SK-N-SH (cell line): ENCODE results near the gene NELFA. TPM values are rescaled to one million over a fixed set of nuclear protein-coding genes. Genes with fewer than 3 reads are reported as not detected.
"Not testable (repeated sequence)": the region's sequence is repeated elsewhere in the genome, so short reads cannot be mapped to it uniquely, and the experiment has no call there.

Experiments used
- CTCF ChIA-PET: fragments of 300-600, 350-600 bp; formaldehyde crosslinking; extraction: SDS; loops from one replicate; lab custom pipeline; 2021; lab: Yijun Ruan, JAX
- POLR2A ChIA-PET: fragments of 350-600 bp; sonication (Branson Sonifier 250); formaldehyde crosslinking; extraction: SDS; loops from one replicate; lab custom pipeline; 2020; ENCODE audit warnings: antibody characterized with exemption, inconsistent platforms; lab: Yijun Ruan, JAX
- DNase-seq: peaks from one replicate; pipeline ENCODE4 v3.0.0; 2012
- H2AFZ ChIP-seq: fragments of 200-600 bp; sonication (generic); 2 replicates; pipeline ENCODE4 v1.8.1; 2016; ENCODE audit warnings: antibody characterized with exemption, mild to moderate bottlenecking, low read depth
- H3F3A ChIP-seq: fragments of 200-600 bp; sonication (generic); replicated peaks from 2 replicates; pipeline ENCODE3; 2016; ENCODE audit warnings: antibody characterized with exemption, mild to moderate bottlenecking; ENCODE audit not compliant: insufficient read depth
- H3K27ac ChIP-seq, 2 experiments: fragments of 200-500 bp in 1 of 2; fragments of 200-600 bp in 1 of 2; sonication (Bioruptor generic) in 1 of 2; sonication (generic), shearing (Covaris generic) in 1 of 2; 2 replicates each; pipeline versions ENCODE4 v1.5.1 to v1.6.1; 2014 to 2016; ENCODE audit warnings: low read depth in 2 of 2, inconsistent platforms in 1 of 2, low read length in 1 of 2, mild to moderate bottlenecking in 1 of 2, mixed read lengths in 1 of 2
- H3K27me3 ChIP-seq: fragments of 200-600 bp; sonication (generic), shearing (Covaris generic); 2 replicates; pipeline ENCODE4 v1.6.1; 2016; ENCODE audit warnings: mixed run types; ENCODE audit not compliant: insufficient read depth
- H3K36me3 ChIP-seq, 2 experiments: fragments of 200-500 bp in 1 of 2; fragments of 200-600 bp in 1 of 2; sonication (Bioruptor generic) in 1 of 2; sonication (generic) in 1 of 2; replicated peaks in 1 of 2; 2 replicates each; pipeline versions ENCODE3 to v1.5.1; 2014 to 2016; ENCODE audit warnings: low read length in 1 of 2, mild to moderate bottlenecking in 1 of 2; ENCODE audit not compliant: insufficient read depth in 2 of 2, control insufficient read depth in 1 of 2
- H3K4me1 ChIP-seq, 2 experiments: fragments of 200-500 bp in 1 of 2; fragments of 200-600 bp in 1 of 2; sonication (Bioruptor generic) in 1 of 2; sonication (generic), shearing (Covaris generic) in 1 of 2; 2 replicates each; pipeline versions ENCODE4 v1.5.1 to v1.6.1; 2014 to 2016; ENCODE audit warnings: low read depth in 1 of 2, low read length in 1 of 2, mixed run types in 1 of 2; ENCODE audit not compliant: insufficient read depth in 2 of 2, control insufficient read depth in 1 of 2
- H3K4me2 ChIP-seq: fragments of 200-600 bp; sonication (generic), shearing (Covaris generic); 2 replicates; pipeline ENCODE4 v1.6.1; 2017; ENCODE audit warnings: mixed run types
- H3K4me3 ChIP-seq, 2 experiments: fragments of 200-500 bp in 1 of 2; fragments of 200-600 bp in 1 of 2; sonication (Bioruptor generic) in 1 of 2; sonication (generic), shearing (Covaris generic) in 1 of 2; 2 replicates each; pipeline versions ENCODE4 v1.5.1 to v1.8.1; 2014 to 2016; ENCODE audit warnings: low read depth in 2 of 2, inconsistent platforms in 1 of 2, low read length in 1 of 2, mild to moderate bottlenecking in 1 of 2, mixed read lengths in 1 of 2, moderate library complexity in 1 of 2
- H3K79me2 ChIP-seq: fragments of 200-600 bp; sonication (generic); 2 replicates; pipeline ENCODE4 v1.8.1; 2017; ENCODE audit warnings: mild to moderate bottlenecking; ENCODE audit not compliant: insufficient read depth
- H3K9ac ChIP-seq: fragments of 200-600 bp; sonication (generic); 2 replicates; pipeline ENCODE4 v1.6.1; 2017; ENCODE audit warnings: mixed run types
- H3K9me2 ChIP-seq: fragments of 200-600 bp; sonication (generic); 2 replicates; pipeline ENCODE4 v1.6.1; 2017; ENCODE audit warnings: mixed run types
- H3K9me3 ChIP-seq: fragments of 200-600 bp; sonication (generic); 2 replicates; pipeline ENCODE4 v1.6.1; 2017; ENCODE audit warnings: mixed run types, mild to moderate bottlenecking, moderate library complexity
- H4K20me1 ChIP-seq: fragments of 200-600 bp; sonication (generic); 2 replicates; pipeline ENCODE4 v1.6.1; 2017; ENCODE audit warnings: mild to moderate bottlenecking, mixed run types; ENCODE audit not compliant: insufficient read depth
- CHD2 ChIP-seq: fragments of 150-350 bp; IDR thresholded peaks from 2 replicates; pipeline ENCODE4 v1.6.1; 2018; ENCODE audit warnings: low read length; ENCODE audit not compliant: partially characterized antibody
- ELF1 ChIP-seq: IDR thresholded peaks from 2 replicates; pipeline ENCODE4 v1.4.0; 2012
- EP300 ChIP-seq, 2 experiments: IDR thresholded peaks; 2 replicates each; pipeline versions ENCODE4 v1.4.0 to v1.6.1; 2012; ENCODE audit warnings: borderline replicate concordance in 1 of 2, low read depth in 1 of 2, low read length in 1 of 2
- GATA2 ChIP-seq: sonication (generic); formaldehyde crosslinking; IDR thresholded peaks from 2 replicates; pipeline ENCODE4 v1.5.0; 2020; ENCODE audit warnings: mild to moderate bottlenecking, missing genetic modification reagents
- PBX3 ChIP-seq: IDR thresholded peaks from 2 replicates; pipeline ENCODE4; 2012
- RAD21 ChIP-seq: IDR thresholded peaks from 2 replicates; pipeline ENCODE4 v1.6.1; 2012; ENCODE audit warnings: mild to moderate bottlenecking, low read length
- REST ChIP-seq: IDR thresholded peaks from 2 replicates; pipeline ENCODE4 v1.6.1; 2012; ENCODE audit warnings: mild to moderate bottlenecking, low read depth, low read length, moderate library complexity
- SMC3 ChIP-seq: IDR thresholded peaks from 2 replicates; pipeline ENCODE4 v1.6.1; 2012; ENCODE audit warnings: low read depth, low read length, improper control_type of control experiment
- TAF1 ChIP-seq: IDR thresholded peaks from 2 replicates; pipeline ENCODE4 v1.6.1; 2012; ENCODE audit warnings: low read depth, mild to moderate bottlenecking, low read length, moderate library complexity, borderline replicate concordance
- TEAD4 ChIP-seq: IDR thresholded peaks from 2 replicates; pipeline ENCODE4 v1.4.0; 2012; ENCODE audit warnings: mild to moderate bottlenecking, borderline replicate concordance; ENCODE audit not compliant: insufficient read depth
- WGBS: methylation state at CpG from one replicate; pipeline ENCODE4 v1.1.6; 2017; ENCODE audit warnings: low lambda C conversion rate; 5-methylcytosine and 5-hydroxymethylcytosine counted together
- polyA plus RNA-seq, 3 experiments: library from polyadenylated mRNA; depleted of rRNA; stranded (reverse); fragments of >200 nt; gene quantifications; 2 replicates each; pipeline ENCODE4 v1.2.3, GENCODE V29; 2012

Gene NELFA
- polyA plus RNA-seq, 1 of the 3 experiments (the other 2 are of a cell fraction): 26.8 TPM

GRCh38 chr4:1996866-1997611, 11.7 kb downstream of the NELFA start:
- Histone ChIP-seq H3K4me1 (peaks cover 0 to 8% of the 10 kb centered on the region in 2 experiments; a peak in 1 of 4 replicates), H3K9ac (no peak overlapping the region), H2AFZ (no peak overlapping the region), H4K20me1 (peaks cover 3% of the 10 kb centered on the region; the same call in 1 of the 2 replicates), H3K27me3 (no peaks in the 10 kb centered on the region), H3K79me2 (peaks cover 93% of the 10 kb centered on the region), H3K4me3 (no peak overlapping the region), H3K36me3 (peaks cover 0 to 37% of the 10 kb centered on the region in 2 experiments), H3K4me2 (no peak overlapping the region), H3F3A (no peaks in the 10 kb centered on the region)
- CTCF ChIA-PET: interaction anchor here (1.7 kb wide), 1 partner anchor 10 kb away, joined by 12 read pairs; the partner anchor contains the start of gene NELFA
- DNase-seq: no peak
- 90% methylated on average over 3 of the region's 3 CpGs for WGBS
- no peak for TF ChIP-seq RAD21
- TF ChIP-seq EP300 (IDR thresholded peaks at IDR 0.05; ENCODE audit: borderline replicate concordance in 1 of 2, low read depth in 1 of 2, low read length in 1 of 2): no peak
- TF ChIP-seq PBX3: no peak
- TF ChIP-seq REST: no peak
- TF ChIP-seq SMC3: no peak
- no peak for TF ChIP-seq CHD2
- TF ChIP-seq ELF1: no peak
- TF ChIP-seq TAF1: no peak
- TF ChIP-seq TEAD4: no peak
- TF ChIP-seq, all 33 proteins: peak for 0
- POLR2A ChIA-PET: no interaction called here
- no peak overlapping the region for H3K27ac ChIP-seq
- H3K9me2 ChIP-seq: no peaks in the 10 kb centered on the region
- peaks cover 17% of the 10 kb centered on the region for H3K9me3 ChIP-seq

GRCh38 chr4:1994938-1995337, 13.8 kb downstream of the NELFA start:
- H3K9me2 ChIP-seq: no peaks in the 10 kb centered on the region
- H3K4me3 ChIP-seq: no peak overlapping the region
- H2AFZ ChIP-seq: no peak overlapping the region
- H3K27me3 ChIP-seq: no peaks in the 10 kb centered on the region
- H3K79me2 ChIP-seq: peaks cover 80% of the 10 kb centered on the region
- no peak overlapping the region for H3K9ac ChIP-seq
- DNase-seq: no peak
- WGBS: 100% methylated on average over 1 of the region's 1 CpG
- ChIA-PET POLR2A (no interaction called here), CTCF (interaction anchor here (1.7 kb wide), 1 partner anchor 13 kb away, joined by 12 read pairs; the partner anchor contains the start of gene NELFA)
- H3K4me1 ChIP-seq: peaks cover 0 to 9% of the 10 kb centered on the region in 2 experiments; a peak in 1 of 4 replicates
- no peak overlapping the region for H3K27ac ChIP-seq
- H3F3A ChIP-seq: no peaks in the 10 kb centered on the region
- H3K36me3 ChIP-seq: peaks cover 10 to 23% of the 10 kb centered on the region in 2 experiments
- peaks cover 13% of the 10 kb centered on the region for H3K9me3 ChIP-seq
- H3K4me2 ChIP-seq: no peak overlapping the region
- TF ChIP-seq GATA2 (CRISPR knock-in tag): no peak
- H4K20me1 ChIP-seq: peaks cover 8% of the 10 kb centered on the region; the same call in 1 of the 2 replicates

GRCh38 chr4:1993718-1994516, 14.9 kb downstream of the NELFA start:
- H3K9me3 ChIP-seq, H3K27me3 ChIP-seq, H4K20me1 ChIP-seq, H3F3A ChIP-seq, POLR2A ChIA-PET, H3K9ac ChIP-seq, H3K4me2 ChIP-seq, H3K27ac ChIP-seq, DNase-seq, H3K4me3 ChIP-seq, H2AFZ ChIP-seq, H3K4me1 ChIP-seq, H3K9me2 ChIP-seq: not testable (repeated sequence)
- WGBS: 95% methylated on average over 20 of the region's 20 CpGs
- peaks cover 13 to 23% of the 10 kb centered on the region in 2 experiments for H3K36me3 ChIP-seq
- H3K79me2 ChIP-seq: peaks cover 70% of the 10 kb centered on the region
- CTCF ChIA-PET: interaction anchor here (1.0 kb wide), 1 partner anchor 15 kb away, joined by 3 read pairs; the partner anchor contains the start of gene NELFA
